Peyer's patch (tissue), 4 donors: ENCODE results near the gene F12. TPM values are rescaled to one million over a fixed set of nuclear protein-coding genes. Genes with fewer than 3 reads are reported as not detected.

Experiments
- DNase-seq, 3 donors: peaks; one replicate each; pipeline ENCODE4 v3.0.0-alpha.2; 2017 to 2019
- H3K27ac ChIP-seq, 4 donors: fragments of 200-600 bp; sonication (generic); one replicate each; pipeline ENCODE4 v1.5.1; 2016 to 2019
- H3K27me3 ChIP-seq, 2 donors: fragments of 200-600 bp; sonication (generic); one replicate each; pipeline ENCODE4 v1.5.1; 2019
- H3K36me3 ChIP-seq, 3 donors: fragments of 200-600 bp; sonication (generic); one replicate each; pipeline ENCODE4 v1.5.1; 2016 to 2019
- H3K4me1 ChIP-seq, 4 donors: fragments of 200-600 bp; sonication (generic); one replicate each; pipeline ENCODE4 v1.5.1; 2016 to 2019
- H3K4me3 ChIP-seq, 4 donors: fragments of 200-600 bp; sonication (generic); 1 replicate in 3 of 4; 2 replicates in 1 of 4; pipeline ENCODE4 v1.5.1; 2016 to 2019; ENCODE audit warnings: mild to moderate bottlenecking in 1 of 4
- H3K9me3 ChIP-seq, 4 donors: fragments of 200-600 bp; sonication (generic); one replicate each; pipeline ENCODE4 v1.5.1; 2016 to 2019; ENCODE audit warnings: mild to moderate bottlenecking in 1 of 4
- CTCF ChIP-seq, 6 experiments: fragments of 450-650 bp in 4 of 6; fragments of 200-600 bp in 2 of 6; sonication (generic) in 1 of 6; IDR thresholded peaks; one replicate each; pipeline ENCODE4 v1.5.1; 2017 to 2019; ENCODE audit warnings: antibody characterized with exemption in 6 of 6, mild to moderate bottlenecking in 3 of 6, moderate library complexity in 1 of 6
- POLR2A ChIP-seq, 2 donors: fragments of 450-650 bp; IDR thresholded peaks; one replicate each; pipeline ENCODE4 v1.5.1; 2017; ENCODE audit warnings: antibody characterized with exemption in 2 of 2, mild to moderate bottlenecking in 2 of 2, moderate library complexity in 2 of 2
- total RNA-seq, 4 donors: library from RNA; depleted of rRNA; stranded (reverse); fragments of >200 nt; gene quantifications; one replicate each; pipeline ENCODE4 v1.1.0, GENCODE V29; 2016

F12 gene
- total RNA-seq, 4 donors from 2014 or later = 1.7 to 22.2 (median 7.8) TPM

GRCh38 chr5:177355162-177355867 is 54.0 kb downstream of the F12 start:
- Histone ChIP-seq H3K27me3 (no peaks in the 10 kb centered on the region), H3K9me3 (no peaks in the 10 kb centered on the region), H3K36me3 (no peaks in the 10 kb centered on the region), H3K27ac (no peak overlapping the region), H3K4me1 (peaks cover 0 to 37% (median 16%) of the 10 kb centered on the region in 4 donors), H3K4me3 (no peak overlapping the region)
- no peak for DNase-seq
- no peak for TF ChIP-seq POLR2A (IDR thresholded peaks at IDR 0.05)
- no peak for TF ChIP-seq CTCF (IDR thresholded peaks at IDR 0.05)

GRCh38 chr5:177354711-177355110 is 54.7 kb downstream of the F12 start:
- peaks cover 0 to under 1% (median 0%) of the 10 kb centered on the region in 3 donors for H3K36me3 ChIP-seq
- H3K9me3 ChIP-seq = no peaks in the 10 kb centered on the region
- no peak for DNase-seq
- no peaks in the 10 kb centered on the region for H3K27me3 ChIP-seq
- H3K27ac ChIP-seq = no peak overlapping the region
- no peak overlapping the region for H3K4me3 ChIP-seq
- H3K4me1 ChIP-seq = peaks cover 3 to 43% (median 19%) of the 10 kb centered on the region in 4 donors
- TF ChIP-seq CTCF (IDR thresholded peaks at IDR 0.05) (no peak), POLR2A (IDR thresholded peaks at IDR 0.05) (no peak)

- H3K27me3 ChIP-seq = no peaks in the 10 kb centered on the region
- peaks cover 0 to 5% (median 0%) of the 10 kb centered on the region in 3 donors for H3K36me3 ChIP-seq
- DNase-seq = no peak
- no peak for TF ChIP-seq CTCF (IDR thresholded peaks at IDR 0.05)
- no peak for TF ChIP-seq POLR2A (IDR thresholded peaks at IDR 0.05)
- no peak overlapping the region for H3K27ac ChIP-seq
- no peak overlapping the region for H3K4me3 ChIP-seq
- no peaks in the 10 kb centered on the region for H3K9me3 ChIP-seq
- H3K4me1 ChIP-seq = peaks cover 4 to 44% (median 20%) of the 10 kb centered on the region in 4 donors
Observed at GRCh38 chr5:177354256-177354655, 55.1 kb downstream of the F12 start.

- Histone ChIP-seq H3K4me1 (peaks cover 4 to 38% (median 20%) of the 10 kb centered on the region in 4 donors), H3K9me3 (no peaks in the 10 kb centered on the region), H3K27ac (no peak overlapping the region), H3K4me3 (no peak overlapping the region), H3K27me3 (no peaks in the 10 kb centered on the region), H3K36me3 (peaks cover 0 to 9% (median 0%) of the 10 kb centered on the region in 3 donors)
- TF ChIP-seq CTCF (IDR thresholded peaks at IDR 0.05) (no peak), POLR2A (IDR thresholded peaks at IDR 0.05) (no peak)
- no peak for DNase-seq
Observed at GRCh38 chr5:177353093-177353492, 56.3 kb downstream of the F12 start.

Other genes with a start within 250 kb of the F12 start
- 10 to 100 TPM; 37.0 to 58.6 (median 46.3) TPM for gene RAB24, start 105.8 kb downstream of the F12 start, total RNA-seq
- gene PRELID1, start 105.8 kb downstream of the F12 start, total RNA-seq = 100 to 1,000 TPM in 3 of 4 donors, 10 to 100 TPM in 1; 55.3 to 215 (median 132) TPM
- gene MXD3, start 97.7 kb downstream of the F12 start, total RNA-seq = 10 to 100 TPM in 3 of 4 donors, 1 to 10 TPM in 1; 6.8 to 25.8 (median 18.5) TPM
- gene LMAN2, start 57.9 kb downstream of the F12 start, total RNA-seq = 100 to 1,000 TPM; 193 to 321 (median 268) TPM
- gene RGS14, start 51.6 kb downstream of the F12 start, total RNA-seq = 10 to 100 TPM; 19.4 to 41.0 (median 23.3) TPM
- gene SLC34A1, start 25.1 kb downstream of the F12 start, total RNA-seq = under 1 TPM in 1 of 4 donors, not detected in 3; 0.35 TPM
- gene PFN3, start 8.9 kb downstream of the F12 start, total RNA-seq = not detected
- gene GRK6, start 17.1 kb upstream of the F12 start, total RNA-seq = 100 to 1,000 TPM in 1 of 4 donors, 10 to 100 TPM in 3; 36.2 to 140 (median 40.7) TPM
- 1 to 10 TPM in 2 of 4 donors, under 1 TPM in 1, not detected in 1; 0.70 to 2.2 (median 1.9) TPM for gene PRR7, start 37.2 kb upstream of the F12 start, total RNA-seq
- gene DBN1, start 64.1 kb upstream of the F12 start, total RNA-seq = 10 to 100 TPM; 14.2 to 77.6 (median 23.1) TPM
- gene PDLIM7, start 88.0 kb upstream of the F12 start, total RNA-seq = 100 to 1,000 TPM in 1 of 4 donors, 10 to 100 TPM in 3; 17.4 to 137 (median 23.3) TPM
- gene DOK3, start 100.3 kb upstream of the F12 start, total RNA-seq = 10 to 100 TPM in 1 of 4 donors, 1 to 10 TPM in 3; 2.1 to 52.0 (median 5.5) TPM
- gene DDX41, start 107.4 kb upstream of the F12 start, total RNA-seq = 100 to 1,000 TPM; 103 to 168 (median 118) TPM
- gene FAM193B, start 145.0 kb upstream of the F12 start, total RNA-seq = 100 to 1,000 TPM in 3 of 4 donors, 10 to 100 TPM in 1; 77.1 to 205 (median 177) TPM
- 10 to 100 TPM; 39.6 to 65.6 (median 52.5) TPM for gene TMED9, start 182.6 kb upstream of the F12 start, total RNA-seq
- gene B4GALT7, start 190.6 kb upstream of the F12 start, total RNA-seq = 10 to 100 TPM; 12.6 to 29.8 (median 21.9) TPM